Activated CD4-positive, alpha-beta memory T cell treated with anti-CD3 and anti-CD28 coated beads, Interleukin-2, amount 10 ng/mL, durations not matched to agents 7 days and 5 days (primary cell): ENCODE data around the gene IGSF11. TPM values are rescaled to one million over a fixed set of nuclear protein-coding genes. Genes with fewer than 3 reads are reported as not detected.
"Not testable (repeated sequence)": the region's sequence is repeated elsewhere in the genome, so short reads cannot be mapped to it uniquely, and the experiment has no call there.

Source experiments
- CTCF ChIA-PET: fragments of 350-600 bp; sonication (Branson Sonifier 250); formaldehyde crosslinking; loops from one replicate; lab custom pipeline; 2021; ENCODE audit warnings: antibody characterized with exemption, inconsistent platforms; lab: Charles Lee
- POLR2A ChIA-PET: fragments of 350-600 bp; sonication (Branson Sonifier 250); formaldehyde crosslinking; loops from one replicate; lab custom pipeline; 2021; ENCODE audit warnings: antibody characterized with exemption; lab: Charles Lee
- DNase-seq: peaks from one replicate; pipeline ENCODE4 v3.0.0-alpha.2; 2020
- H3K27ac Mint-ChIP-seq: one replicate; pipeline ENCODE4 v1.8.0; 2021; ENCODE audit warnings: mild to moderate bottlenecking, mixed read lengths
- H3K27me3 Mint-ChIP-seq: one replicate; pipeline ENCODE4 v1.8.0; 2021; ENCODE audit warnings: mixed read lengths
- H3K36me3 Mint-ChIP-seq: one replicate; pipeline ENCODE4 v1.8.0; 2021; ENCODE audit warnings: low read depth, mixed read lengths
- H3K4me1 Mint-ChIP-seq: one replicate; pipeline ENCODE4 v1.8.0; 2021; ENCODE audit warnings: mixed read lengths
- H3K4me3 Mint-ChIP-seq: one replicate; pipeline ENCODE4 v1.8.0; 2021; ENCODE audit warnings: mild to moderate bottlenecking, mixed read lengths
- H3K9me3 Mint-ChIP-seq: one replicate; pipeline ENCODE4 v1.8.0; 2021; ENCODE audit warnings: mixed read lengths
- total RNA-seq, 2 experiments: library from RNA; stranded (reverse); gene quantifications; one replicate each; pipeline ENCODE4 v1.2.3, GENCODE V29; 2021

IGSF11 gene
- total RNA-seq, 2 experiments from 2014 or later, result 0.38 TPM; not detected in 1

- Mint-ChIP-seq H3K9me3 (no peaks in the 10 kb centered on the region), H3K4me3 (no peak overlapping the region), H3K36me3 (no peaks in the 10 kb centered on the region), H3K27ac (no peak overlapping the region), H3K27me3 (peaks cover 10% of the 10 kb centered on the region), H3K4me1 (peaks cover 26% of the 10 kb centered on the region)
- CTCF ChIA-PET, result no interaction called here
- POLR2A ChIA-PET, result no interaction called here
- DNase-seq, result no peak
These were observed 49.9 kb downstream of the IGSF11 start for GRCh38 chr3:118984699-118985098.

- H3K27me3 Mint-ChIP-seq, result peaks cover 10% of the 10 kb centered on the region
- CTCF ChIA-PET, result interaction anchor here (1.0 kb wide), 1 partner anchor 55 kb away, joined by 3 read pairs; no protein-coding TSS in a partner anchor
- no peaks in the 10 kb centered on the region for H3K36me3 Mint-ChIP-seq
- no peak for DNase-seq
- H3K9me3 Mint-ChIP-seq, result no peaks in the 10 kb centered on the region
- no peak overlapping the region for H3K27ac Mint-ChIP-seq
- H3K4me3 Mint-ChIP-seq, result no peak overlapping the region
- POLR2A ChIA-PET, result no interaction called here
- peaks cover 26% of the 10 kb centered on the region for H3K4me1 Mint-ChIP-seq
These were observed 53.0 kb downstream of the IGSF11 start for GRCh38 chr3:118981494-118982134.

- H3K4me3 Mint-ChIP-seq, result no peak overlapping the region
- ChIA-PET CTCF (interaction anchor here (1.0 kb wide), 1 partner anchor 56 kb away, joined by 3 read pairs; no protein-coding TSS in a partner anchor), POLR2A (no interaction called here)
- no peak for DNase-seq
- H3K36me3 Mint-ChIP-seq, result no peaks in the 10 kb centered on the region
- H3K9me3 Mint-ChIP-seq, result no peaks in the 10 kb centered on the region
- peaks cover 6% of the 10 kb centered on the region for H3K27me3 Mint-ChIP-seq
- H3K4me1 Mint-ChIP-seq, result peaks cover 26% of the 10 kb centered on the region
- no peak overlapping the region for H3K27ac Mint-ChIP-seq
These were observed 53.8 kb downstream of the IGSF11 start for GRCh38 chr3:118980832-118981231.

GRCh38 chr3:118978393-118978758, 56.3 kb downstream of the IGSF11 start:
- Mint-ChIP-seq H3K36me3 (no peaks in the 10 kb centered on the region), H3K4me3 (no peak overlapping the region), H3K27me3 (peaks cover 2% of the 10 kb centered on the region), H3K27ac (no peak overlapping the region), H3K4me1 (peaks cover 12% of the 10 kb centered on the region), H3K9me3 (no peaks in the 10 kb centered on the region)
- POLR2A ChIA-PET, result no interaction called here
- DNase-seq, result no peak
- CTCF ChIA-PET, result no interaction called here

- no peak overlapping the region for H3K27ac Mint-ChIP-seq
- H3K4me3 Mint-ChIP-seq, result no peak overlapping the region
- no peaks in the 10 kb centered on the region for H3K36me3 Mint-ChIP-seq
- CTCF ChIA-PET, result no interaction called here
- H3K27me3 Mint-ChIP-seq, result peaks cover 2% of the 10 kb centered on the region
- POLR2A ChIA-PET, result no interaction called here
- DNase-seq, result no peak
- peaks cover 12% of the 10 kb centered on the region for H3K4me1 Mint-ChIP-seq
- no peaks in the 10 kb centered on the region for H3K9me3 Mint-ChIP-seq
These were observed 56.8 kb downstream of the IGSF11 start for GRCh38 chr3:118977671-118978392.

- CTCF ChIA-PET, result no interaction called here
- peaks cover 12% of the 10 kb centered on the region for H3K4me1 Mint-ChIP-seq
- H3K27ac Mint-ChIP-seq, result no peak overlapping the region
- POLR2A ChIA-PET, result no interaction called here
- no peaks in the 10 kb centered on the region for H3K36me3 Mint-ChIP-seq
- no peaks in the 10 kb centered on the region for H3K9me3 Mint-ChIP-seq
- peaks cover 2% of the 10 kb centered on the region for H3K27me3 Mint-ChIP-seq
- no peak overlapping the region for H3K4me3 Mint-ChIP-seq
- no peak for DNase-seq
These were observed 57.5 kb downstream of the IGSF11 start for GRCh38 chr3:118977118-118977517.

GRCh38 chr3:118975476-118975875, 59.2 kb downstream of the IGSF11 start:
- CTCF ChIA-PET, H3K27me3 Mint-ChIP-seq, DNase-seq, H3K4me1 Mint-ChIP-seq, H3K4me3 Mint-ChIP-seq, H3K9me3 Mint-ChIP-seq, H3K27ac Mint-ChIP-seq, H3K36me3 Mint-ChIP-seq, POLR2A ChIA-PET: not testable (repeated sequence)

GRCh38 chr3:118974356-118975097, 60.1 kb downstream of the IGSF11 start:
- H3K27me3 Mint-ChIP-seq, result no peaks in the 10 kb centered on the region
- no peaks in the 10 kb centered on the region for H3K9me3 Mint-ChIP-seq
- POLR2A ChIA-PET, result no interaction called here
- H3K4me3 Mint-ChIP-seq, result no peak overlapping the region
- no peak overlapping the region for H3K27ac Mint-ChIP-seq
- no peaks in the 10 kb centered on the region for H3K36me3 Mint-ChIP-seq
- CTCF ChIA-PET, result no interaction called here
- H3K4me1 Mint-ChIP-seq, result no peaks in the 10 kb centered on the region
- no peak for DNase-seq

GRCh38 chr3:118973050-118973449, 61.6 kb downstream of the IGSF11 start:
- Mint-ChIP-seq H3K9me3 (no peaks in the 10 kb centered on the region), H3K27ac (no peak overlapping the region), H3K36me3 (no peaks in the 10 kb centered on the region), H3K4me1 (no peaks in the 10 kb centered on the region), H3K4me3 (no peak overlapping the region), H3K27me3 (peaks cover 2% of the 10 kb centered on the region)
- no peak for DNase-seq
- POLR2A ChIA-PET, result no interaction called here
- CTCF ChIA-PET, result no interaction called here

- Mint-ChIP-seq H3K4me1 (no peaks in the 10 kb centered on the region), H3K4me3 (no peak overlapping the region), H3K27ac (no peak overlapping the region), H3K36me3 (no peaks in the 10 kb centered on the region), H3K27me3 (peaks cover 2% of the 10 kb centered on the region), H3K9me3 (no peaks in the 10 kb centered on the region)
- DNase-seq, result no peak
- ChIA-PET POLR2A (no interaction called here), CTCF (interaction anchor here (1.0 to 1.5 kb wide), 2 partner anchors 10 to 20 kb away, joined by 3 to 5 read pairs; no protein-coding TSS in a partner anchor)
These were observed 63.8 kb downstream of the IGSF11 start for GRCh38 chr3:118970819-118971218.

GRCh38 chr3:118968640-118969039, 66.0 kb downstream of the IGSF11 start:
- H3K4me3 Mint-ChIP-seq, result no peak overlapping the region
- H3K4me1 Mint-ChIP-seq, result no peaks in the 10 kb centered on the region
- no peaks in the 10 kb centered on the region for H3K36me3 Mint-ChIP-seq
- no peaks in the 10 kb centered on the region for H3K9me3 Mint-ChIP-seq
- DNase-seq, result no peak
- peaks cover 8% of the 10 kb centered on the region for H3K27me3 Mint-ChIP-seq
- H3K27ac Mint-ChIP-seq, result no peak overlapping the region
- ChIA-PET POLR2A (no interaction called here), CTCF (interaction anchor here (2.1 kb wide), 1 partner anchor 84 kb away, joined by 4 read pairs; no protein-coding TSS in a partner anchor)

GRCh38 chr3:118968111-118968510, 66.5 kb downstream of the IGSF11 start:
- DNase-seq, result no peak
- ChIA-PET CTCF (no interaction called here), POLR2A (no interaction called here)
- H3K9me3 Mint-ChIP-seq, result no peaks in the 10 kb centered on the region
- no peak overlapping the region for H3K27ac Mint-ChIP-seq
- no peaks in the 10 kb centered on the region for H3K4me1 Mint-ChIP-seq
- H3K36me3 Mint-ChIP-seq, result no peaks in the 10 kb centered on the region
- peaks cover 8% of the 10 kb centered on the region for H3K27me3 Mint-ChIP-seq
- no peak overlapping the region for H3K4me3 Mint-ChIP-seq

GRCh38 chr3:118966700-118967099, 67.9 kb downstream of the IGSF11 start:
- no peak overlapping the region for H3K27ac Mint-ChIP-seq
- ChIA-PET POLR2A (no interaction called here), CTCF (no interaction called here)
- peaks cover 8% of the 10 kb centered on the region for H3K27me3 Mint-ChIP-seq
- H3K36me3 Mint-ChIP-seq, result no peaks in the 10 kb centered on the region
- no peak overlapping the region for H3K4me3 Mint-ChIP-seq
- no peaks in the 10 kb centered on the region for H3K9me3 Mint-ChIP-seq
- no peaks in the 10 kb centered on the region for H3K4me1 Mint-ChIP-seq
- no peak for DNase-seq
